HAP-1 (cell line): ENCODE measurements around the gene PACSIN1.

ENCODE experiments used
- DNase-seq, 2 experiments: peaks; one replicate each; pipeline ENCODE4 v3.0.0-alpha.2; 2016 to 2020; ENCODE audit warnings: low spot score in 2 of 2
- H3K27me3 ChIP-seq: fragments of 250-450 bp; sonication (Bioruptor Pico); 2 replicates; pipeline ENCODE4 v1.5.1; 2020; ENCODE audit warnings: low read depth, mild to moderate bottlenecking, moderate library complexity
- H3K36me3 ChIP-seq: fragments of 250-450 bp; sonication (Bioruptor Pico); replicated peaks from 2 replicates; pipeline ENCODE4 v1.5.1; 2020; ENCODE audit warnings: mild to moderate bottlenecking
- H3K4me1 ChIP-seq: fragments of 250-450 bp; sonication (Bioruptor Pico); 2 replicates; pipeline ENCODE4 v1.5.1; 2020; ENCODE audit warnings: mild to moderate bottlenecking
- H3K4me3 ChIP-seq: fragments of 250-450 bp; sonication (Bioruptor Pico); 2 replicates; pipeline ENCODE4 v1.5.1; 2020; ENCODE audit warnings: mild to moderate bottlenecking, moderate library complexity
- H3K9me3 ChIP-seq: fragments of 250-450 bp; sonication (Bioruptor Pico); 2 replicates; pipeline ENCODE4 v1.5.1; 2020; ENCODE audit warnings: mild to moderate bottlenecking, moderate library complexity
- in situ Hi-C: fragments of 300-500 bp; cut with MboI; formaldehyde crosslinking; loops from 3 replicates; pipeline ENCODE4 v1.14.3; 2020; ENCODE audit warnings: low sequenced_read_pairs, inconsistent platforms, mixed read lengths

Gene PACSIN1

GRCh38 chr6:34517966-34518365 lies 52.1 kb downstream of the PACSIN1 start:
- in situ Hi-C loops, result no loop called here

GRCh38 chr6:34518669-34519365 lies 52.9 kb downstream of the PACSIN1 start:
- no peak for DNase-seq
- Histone ChIP-seq H3K27me3 (no peaks in the 10 kb centered on the region), H3K4me3 (no peak overlapping the region), H3K4me1 (peaks cover 2% of the 10 kb centered on the region; the same call in 1 of the 2 replicates), H3K36me3 (no peaks in the 10 kb centered on the region), H3K9me3 (no peaks in the 10 kb centered on the region)
- in situ Hi-C loops, result no loop called here

More at GRCh38 chr6:34517966-34518365, 52.1 kb downstream of the PACSIN1 start:
- H3K27me3 ChIP-seq, result no peaks in the 10 kb centered on the region
- H3K36me3 ChIP-seq, result no peaks in the 10 kb centered on the region
- DNase-seq, result no peak
- H3K4me1 ChIP-seq, result peaks cover 7% of the 10 kb centered on the region; the same call in 1 of the 2 replicates
- no peak overlapping the region for H3K4me3 ChIP-seq
- H3K9me3 ChIP-seq, result no peaks in the 10 kb centered on the region

DNA sequence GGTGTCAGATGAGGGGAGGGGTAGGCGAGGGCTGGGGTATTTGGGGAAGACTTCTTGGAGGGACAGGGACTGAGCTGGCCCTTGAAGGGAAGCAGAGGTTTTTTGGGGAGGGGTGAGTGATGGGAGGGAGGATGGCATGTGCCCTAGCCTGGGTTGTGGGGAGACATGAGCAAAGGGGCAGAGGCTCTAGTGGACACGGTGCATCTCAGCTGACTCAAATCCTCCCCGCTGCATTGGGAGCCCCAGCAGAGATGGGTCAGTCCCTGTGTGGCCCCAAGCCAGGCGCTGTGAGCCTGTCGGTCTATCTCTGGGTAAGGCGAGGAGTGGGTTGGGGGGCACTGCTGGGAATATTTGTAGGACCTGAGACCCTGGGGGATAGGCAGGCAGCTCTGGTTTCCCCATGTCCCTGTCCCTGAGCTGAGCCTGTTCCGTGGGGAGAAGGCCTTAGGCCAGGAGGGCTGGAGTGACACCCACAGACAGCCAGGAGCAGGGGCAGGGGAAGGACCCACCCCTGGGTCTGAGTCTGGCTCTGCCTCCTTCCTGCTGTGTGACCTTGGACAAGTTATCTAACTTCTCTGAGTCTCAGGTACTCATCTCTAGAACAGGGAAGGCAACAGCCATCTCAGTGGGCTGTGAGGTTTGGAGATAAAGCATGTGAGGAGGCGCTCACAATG lies 54.2 kb downstream of the PACSIN1 start:
- in situ Hi-C loops, result no loop called here
- Histone ChIP-seq H3K27me3 (no peaks in the 10 kb centered on the region), H3K36me3 (no peaks in the 10 kb centered on the region), H3K4me1 (no peaks in the 10 kb centered on the region), H3K4me3 (no peak overlapping the region), H3K9me3 (no peaks in the 10 kb centered on the region)
- DNase-seq, result no peak

DNA sequence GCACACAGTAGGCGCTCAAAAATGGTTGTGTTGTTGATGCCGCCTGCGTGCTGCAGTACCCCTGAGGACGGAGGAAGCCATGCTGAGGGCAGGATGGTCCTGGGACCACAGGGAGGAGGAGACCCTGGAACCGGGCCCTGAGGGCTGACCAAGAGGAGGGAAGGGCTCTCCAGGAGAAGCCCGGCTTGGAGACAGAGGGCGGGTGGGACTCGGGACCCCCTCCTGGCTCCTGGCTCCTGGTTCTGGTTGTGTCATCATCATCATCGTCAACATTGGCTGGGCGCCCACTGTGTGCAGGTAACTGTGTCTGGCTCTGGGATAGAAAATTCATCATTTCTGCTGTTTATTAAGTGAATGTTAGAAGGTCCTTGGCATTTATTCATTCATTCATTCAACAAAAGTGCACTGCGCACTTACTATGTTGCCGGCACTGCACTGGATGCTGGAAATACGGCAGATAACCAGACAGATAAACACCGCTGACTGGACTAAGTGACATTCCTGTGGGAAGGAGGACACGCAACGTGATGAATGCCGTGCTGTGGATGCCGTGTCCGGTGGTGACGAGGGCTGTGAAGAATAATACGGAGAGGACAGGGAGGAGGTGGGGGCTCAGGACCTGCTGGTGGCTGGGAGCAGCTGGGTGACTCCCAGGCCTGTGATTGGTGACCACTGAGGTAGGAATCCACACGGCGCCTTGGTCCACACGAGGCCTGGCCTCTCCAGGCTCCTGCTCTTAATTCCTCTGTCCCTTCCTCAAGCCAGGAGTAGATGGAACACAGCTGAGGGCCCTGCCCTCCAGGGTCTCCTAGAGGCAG lies 55.0 kb downstream of the PACSIN1 start:
- Histone ChIP-seq H3K9me3 (no peaks in the 10 kb centered on the region), H3K27me3 (no peaks in the 10 kb centered on the region), H3K4me3 (no peak overlapping the region), H3K36me3 (no peaks in the 10 kb centered on the region), H3K4me1 (no peaks in the 10 kb centered on the region)
- DNase-seq, result no peak
- in situ Hi-C loops, result no loop called here

DNA sequence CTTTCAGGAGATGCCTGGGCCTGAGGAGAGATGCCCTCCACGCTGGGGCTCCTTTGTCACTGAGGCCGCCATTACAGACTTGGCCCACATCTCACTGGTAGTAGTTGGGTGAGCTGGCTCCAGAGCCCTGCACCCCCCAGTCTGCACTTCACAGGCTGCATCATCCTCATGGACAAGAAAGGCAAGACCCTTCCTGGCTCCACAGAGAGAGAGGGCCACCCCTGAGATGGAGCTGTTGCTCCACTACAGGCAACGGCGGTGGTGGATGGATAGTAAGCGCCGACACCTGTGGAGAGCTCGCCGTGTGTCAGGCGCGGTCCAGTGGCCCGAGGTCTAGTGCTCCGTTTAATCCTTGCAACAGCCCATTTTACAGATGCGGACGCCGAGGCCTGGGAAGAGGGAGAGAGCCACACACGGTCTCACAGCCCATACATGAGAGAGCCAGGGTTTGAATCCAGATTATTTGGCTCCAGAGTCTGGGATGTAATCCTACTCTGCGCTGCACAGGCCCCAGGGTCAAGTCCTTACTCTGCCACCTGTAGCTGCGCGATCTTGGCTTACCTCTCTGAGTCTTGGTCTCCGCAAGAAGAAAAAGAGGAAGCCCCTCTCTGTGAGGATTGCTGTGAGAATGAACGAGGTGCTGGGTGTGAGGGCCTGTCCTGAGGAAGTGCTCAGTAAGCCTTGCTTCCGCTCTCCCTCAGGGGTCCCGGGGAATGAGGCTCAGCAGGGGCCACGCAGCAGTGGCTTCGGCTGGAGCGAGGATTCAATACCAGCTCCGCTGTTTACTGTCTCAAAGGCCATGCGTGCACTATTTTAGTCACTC lies 55.8 kb downstream of the PACSIN1 start:
- Histone ChIP-seq H3K9me3 (no peaks in the 10 kb centered on the region), H3K27me3 (no peaks in the 10 kb centered on the region), H3K4me1 (no peaks in the 10 kb centered on the region), H3K4me3 (no peak overlapping the region), H3K36me3 (no peaks in the 10 kb centered on the region)
- in situ Hi-C loops, result no loop called here
- no peak for DNase-seq

- in situ Hi-C loops, result no loop called here
- Histone ChIP-seq H3K4me1 (peaks cover 4% of the 10 kb centered on the region), H3K36me3 (no peaks in the 10 kb centered on the region), H3K9me3 (no peaks in the 10 kb centered on the region), H3K4me3 (no peak overlapping the region), H3K27me3 (no peaks in the 10 kb centered on the region)
- DNase-seq, result no peak
Measured at GRCh38 chr6:34522761-34523160, 56.9 kb downstream of the PACSIN1 start.

DNA sequence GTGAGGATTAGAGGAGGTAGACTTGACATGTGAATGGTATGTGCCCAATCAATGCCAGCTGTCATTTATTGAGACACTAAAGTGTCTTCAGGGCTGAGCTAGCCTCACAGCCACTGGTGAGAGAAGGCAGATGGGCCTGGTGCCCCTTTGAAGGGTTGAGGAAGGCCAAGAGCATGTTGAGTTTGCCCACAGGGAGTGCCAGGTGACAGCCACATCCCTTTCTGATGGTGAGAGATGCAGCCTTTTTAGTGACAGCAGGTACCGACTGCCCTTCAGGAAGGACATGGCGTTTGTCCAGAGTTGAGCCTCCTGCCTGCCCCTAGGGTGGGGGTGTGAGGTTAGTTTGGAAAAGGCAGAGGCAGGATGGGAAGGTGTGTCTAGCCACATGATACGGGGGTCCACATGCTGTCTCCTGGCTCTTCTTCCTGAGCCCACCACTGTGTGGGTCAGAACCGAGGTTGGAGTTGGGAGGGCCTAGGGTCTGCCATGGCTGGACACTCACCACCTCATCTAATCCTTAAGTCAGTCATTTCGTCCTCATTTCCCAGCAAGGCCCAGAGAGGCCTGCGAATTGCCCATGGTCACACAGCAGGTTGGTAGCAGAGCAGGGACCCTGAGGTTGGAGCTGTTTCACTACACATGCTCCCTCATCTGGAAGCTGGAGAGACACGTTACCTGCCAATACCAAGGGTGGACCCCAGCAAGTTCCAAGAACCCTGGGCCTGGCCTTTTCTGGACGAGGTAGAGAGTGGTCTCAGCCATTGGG lies 57.7 kb downstream of the PACSIN1 start:
- no peak overlapping the region for H3K4me3 ChIP-seq
- no peaks in the 10 kb centered on the region for H3K9me3 ChIP-seq
- H3K4me1 ChIP-seq, result peaks cover 9% of the 10 kb centered on the region
- DNase-seq, result no peak
- H3K36me3 ChIP-seq, result no peaks in the 10 kb centered on the region
- no peaks in the 10 kb centered on the region for H3K27me3 ChIP-seq
- in situ Hi-C loops, result no loop called here

GRCh38 chr6:34524499-34524898 lies 58.6 kb downstream of the PACSIN1 start:
- Histone ChIP-seq H3K4me1 (peaks cover 9% of the 10 kb centered on the region), H3K9me3 (no peaks in the 10 kb centered on the region), H3K27me3 (no peaks in the 10 kb centered on the region), H3K4me3 (no peak overlapping the region), H3K36me3 (no peaks in the 10 kb centered on the region)
- no peak for DNase-seq
- in situ Hi-C loops, result no loop called here

GRCh38 chr6:34524971-34525370 lies 59.1 kb downstream of the PACSIN1 start:
- Histone ChIP-seq H3K36me3 (no peaks in the 10 kb centered on the region), H3K4me1 (peaks cover 9% of the 10 kb centered on the region), H3K9me3 (no peaks in the 10 kb centered on the region), H3K4me3 (no peak overlapping the region), H3K27me3 (no peaks in the 10 kb centered on the region)
- in situ Hi-C loops, result no loop called here
- DNase-seq, result no peak

DNA sequence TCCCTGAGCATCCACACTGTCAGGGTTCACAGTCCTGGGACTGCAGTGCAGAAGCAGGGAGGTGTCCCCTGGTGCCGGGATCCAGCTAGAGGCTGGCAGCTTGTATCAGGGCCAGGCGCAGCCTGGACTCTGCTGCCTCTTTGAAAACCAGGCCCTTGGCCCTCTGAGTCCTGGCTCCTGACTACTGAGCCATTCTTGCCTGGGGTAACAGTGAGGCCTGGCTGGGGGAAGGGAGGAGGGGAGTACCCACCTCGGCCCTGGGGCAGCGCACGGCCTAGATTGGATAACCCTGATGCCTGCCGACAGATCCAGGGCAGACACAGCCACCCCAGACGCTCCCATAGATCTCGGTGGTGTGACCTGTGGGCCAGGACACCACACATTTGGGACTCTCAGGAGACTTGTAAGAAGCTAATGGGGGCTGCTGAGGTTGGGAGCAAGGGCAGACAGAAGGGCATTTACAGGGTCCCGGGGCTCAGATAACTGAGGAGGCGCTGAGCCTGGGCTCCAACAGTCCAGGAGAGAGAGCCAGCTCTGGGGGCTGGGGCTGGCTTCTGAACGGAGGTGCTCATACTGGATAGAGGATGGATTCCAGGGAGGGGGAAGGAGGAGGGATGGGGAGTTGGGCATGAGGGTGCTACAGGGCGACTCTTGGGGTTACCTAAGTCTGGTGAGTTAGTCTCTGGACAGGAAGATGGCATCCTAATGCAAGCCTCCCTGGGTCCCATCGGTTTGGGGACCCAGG lies 59.7 kb downstream of the PACSIN1 start:
- in situ Hi-C loops, result no loop called here
- no peaks in the 10 kb centered on the region for H3K27me3 ChIP-seq
- H3K4me3 ChIP-seq, result no peak overlapping the region
- no peak for DNase-seq
- H3K4me1 ChIP-seq, result peaks cover 9% of the 10 kb centered on the region
- H3K36me3 ChIP-seq, result no peaks in the 10 kb centered on the region
- H3K9me3 ChIP-seq, result no peaks in the 10 kb centered on the region

DNA sequence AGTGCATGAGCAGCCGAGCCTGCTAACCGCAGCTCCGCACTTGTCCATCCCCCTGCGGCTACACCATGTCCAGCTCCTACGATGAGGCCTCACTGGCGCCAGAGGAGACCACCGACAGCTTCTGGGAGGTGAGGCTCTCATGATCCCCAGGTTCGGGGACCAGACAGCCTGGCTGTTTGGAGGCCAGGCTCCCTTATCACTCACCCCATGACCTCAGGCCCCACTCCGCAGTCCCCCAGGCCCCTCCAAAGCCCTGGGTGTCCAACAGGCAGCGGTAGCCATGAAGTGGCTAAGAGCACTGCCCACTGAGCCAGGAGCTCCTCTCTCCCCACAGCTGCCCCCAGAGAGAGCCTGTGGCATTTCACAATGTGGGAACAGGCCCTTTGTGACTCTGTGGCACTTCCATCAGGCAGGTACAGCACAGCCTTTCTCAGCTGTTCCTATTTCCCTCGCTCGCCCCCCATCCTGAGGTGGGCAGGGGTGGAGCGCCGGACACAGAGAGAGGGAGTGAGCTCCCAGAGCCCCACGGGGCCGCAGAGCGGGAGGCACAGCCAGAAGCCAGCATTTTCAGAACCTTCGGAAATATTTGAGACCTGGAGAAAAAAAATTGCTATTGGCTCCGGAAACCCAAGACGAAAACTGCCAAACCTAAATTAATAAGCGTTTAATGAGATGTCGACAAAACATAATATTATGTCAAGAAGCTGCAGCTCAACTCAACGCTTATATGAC lies 60.5 kb downstream of the PACSIN1 start:
- no peak overlapping the region for H3K4me3 ChIP-seq
- in situ Hi-C loops, result no loop called here

More for the DNA sequence above, 60.5 kb downstream of the PACSIN1 start:
- DNase-seq, result no peak
- Histone ChIP-seq H3K9me3 (no peaks in the 10 kb centered on the region), H3K4me1 (peaks cover 9% of the 10 kb centered on the region), H3K27me3 (no peaks in the 10 kb centered on the region), H3K36me3 (no peaks in the 10 kb centered on the region)
